Caki2 (cell line): ENCODE data around the gene DPH3. TPM values are rescaled to one million over a fixed set of nuclear protein-coding genes. Genes with fewer than 3 reads are reported as not detected.

ENCODE experiments used
- DNase-seq: peaks from one replicate; pipeline ENCODE4 v3.0.0-alpha.2; 2015; ENCODE audit warnings: low read depth
- in situ Hi-C: cut with HindIII; loops from 2 replicates; pipeline ENCODE4 v1.10.0; 2016; ENCODE audit warnings: low sequenced_read_pairs, low pct_unique_long_range_greater_than_20kb, mixed read lengths
- total RNA-seq: library from RNA; depleted of rRNA; stranded (reverse); fragments of >200 nt; shearing (Covaris generic); gene quantifications from 2 replicates; pipeline ENCODE4 v1.2.3, GENCODE V29; 2014; ENCODE audit warnings: low replicate concordance; rRNA removed

Gene DPH3
- total RNA-seq, 1 experiment from 2014 or later = 4.4 TPM

- in situ Hi-C loops = no loop called here
- no peak for DNase-seq
These were observed 50.4 kb downstream of the DPH3 start for GRCh38 chr3:16214366-16214765.

- no peak for DNase-seq
- in situ Hi-C loops = no loop called here
These were observed 53.4 kb downstream of the DPH3 start for GRCh38 chr3:16211176-16211904.

Other genes with a start within 250 kb of the DPH3 start
- not detected in 2 replicates for gene GALNT15, start 90.3 kb downstream of the DPH3 start, total RNA-seq
- gene OXNAD1, start 269 bp upstream of the DPH3 start, total RNA-seq = 5.0 and 8.9 TPM in 2 replicates
- gene RFTN1, start 248.8 kb upstream of the DPH3 start, total RNA-seq = 6.0 and 9.7 TPM in 2 replicates